HG02885 (cell line): ENCODE results near the gene PARD3.

Experiments used
- ATAC-seq: cut with Tn5 transposase; IDR thresholded peaks from one replicate; pipeline ENCODE4 v1.9.1; 2021; ENCODE audit warnings: mild to moderate bottlenecking; ENCODE audit not compliant: unreplicated experiment, poor library complexity

PARD3 gene

GRCh38 chr10:34826221-34826620 lies 11.1 kb upstream of the PARD3 start:
- ATAC-seq, result no peak

- ATAC-seq, result no peak
Observed at GRCh38 chr10:34825414-34825813, 10.3 kb upstream of the PARD3 start.

GRCh38 chr10:34824870-34825269 lies 9.8 kb upstream of the PARD3 start:
- no peak for ATAC-seq

- no peak for ATAC-seq
Observed at GRCh38 chr10:34821587-34822585, 6.8 kb upstream of the PARD3 start.

- no peak for ATAC-seq
Observed at GRCh38 chr10:34817586-34817985, 2.5 kb upstream of the PARD3 start.

GRCh38 chr10:34817054-34817453 lies 2.0 kb upstream of the PARD3 start:
- ATAC-seq, result no peak

- no peak for ATAC-seq
Observed at GRCh38 chr10:34816501-34817002, 1.5 kb upstream of the PARD3 start.

GRCh38 chr10:34816085-34816496 lies 995 bp upstream of the PARD3 start:
- no peak for ATAC-seq

- ATAC-seq, result no peak
Observed at GRCh38 chr10:34814913-34815184, 247 bp downstream of the PARD3 start.

- ATAC-seq, result no peak
Observed at GRCh38 chr10:34814223-34814912, 728 bp downstream of the PARD3 start.

- no peak for ATAC-seq
Observed at GRCh38 chr10:34813626-34814222, 1.4 kb downstream of the PARD3 start.

- ATAC-seq, result no peak
Observed at GRCh38 chr10:34812771-34813170, 2.3 kb downstream of the PARD3 start.

- no peak for ATAC-seq
Observed at GRCh38 chr10:34811968-34812514, 3.1 kb downstream of the PARD3 start.

- ATAC-seq, result no peak
Observed at GRCh38 chr10:34811126-34811967, 3.7 kb downstream of the PARD3 start.

- no peak for ATAC-seq
Observed at GRCh38 chr10:34809796-34810195, 5.3 kb downstream of the PARD3 start.

GRCh38 chr10:34808801-34809745 lies 6.0 kb downstream of the PARD3 start:
- ATAC-seq, result no peak

GRCh38 chr10:34808336-34808735 lies 6.8 kb downstream of the PARD3 start:
- no peak for ATAC-seq

GRCh38 chr10:34804306-34804705 lies 10.8 kb downstream of the PARD3 start:
- ATAC-seq, result no peak

- no peak for ATAC-seq
Observed at GRCh38 chr10:34802692-34803091, 12.4 kb downstream of the PARD3 start.
